ENCODE data around the gene ZNF486.
"Not testable (repeated sequence)": the region's sequence is repeated elsewhere in the genome, so short reads cannot be mapped to it uniquely, and the experiment has no call there.

Gene ZNF486

DNA sequence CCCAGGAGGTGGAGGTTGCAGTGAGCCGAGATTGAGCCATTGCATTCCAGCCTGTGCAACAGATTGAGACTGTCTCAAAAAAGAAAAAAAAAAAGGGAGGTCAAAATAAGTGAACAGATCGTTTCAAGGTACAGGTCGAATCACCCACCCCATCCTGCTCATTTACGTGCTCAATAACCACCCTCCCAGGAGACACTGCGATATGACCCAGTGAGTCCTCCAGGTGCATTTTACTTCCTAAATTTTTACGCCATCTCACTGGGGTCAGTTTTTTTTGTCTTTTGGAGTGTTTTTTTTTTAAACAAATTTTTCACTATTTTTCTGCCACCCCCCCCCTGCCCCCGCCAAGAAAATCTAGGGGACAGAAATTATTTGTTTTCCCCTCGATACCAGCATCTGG lies 68.1 kb downstream of the ZNF486 start:
- no peak for DNase-seq (ENCODE audit: low spot score)

GRCh38 chr19:20237773-20238623 lies 71.0 kb downstream of the ZNF486 start:
- no peak for DNase-seq (ENCODE audit: low spot score)

DNA sequence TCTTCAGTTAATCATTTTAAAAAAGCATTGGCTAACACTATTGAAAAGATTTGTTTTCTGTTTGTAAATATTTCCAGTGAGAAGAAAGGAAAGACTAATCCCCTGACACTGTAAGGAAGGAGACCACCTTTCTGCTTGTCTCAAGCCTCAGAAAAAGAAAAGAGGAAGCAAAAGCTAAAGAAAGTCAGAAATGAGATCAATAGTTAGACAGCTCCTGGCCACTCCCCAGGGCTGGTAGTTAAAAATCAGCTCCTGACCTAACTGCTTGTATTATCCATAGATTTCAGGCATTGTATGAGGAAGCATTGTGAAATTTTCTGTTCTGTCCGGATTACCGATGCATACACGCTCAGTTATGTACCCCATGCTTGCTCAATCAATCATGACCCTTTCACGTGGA lies 76.6 kb downstream of the ZNF486 start:
- DNase-seq (ENCODE audit: low spot score), result no peak

- DNase-seq (ENCODE audit: low spot score), result no peak
These were observed 77.3 kb downstream of the ZNF486 start for GRCh38 chr19:20244356-20244755.

GRCh38 chr19:20245309-20245708 lies 78.3 kb downstream of the ZNF486 start:
- DNase-seq (ENCODE audit: low spot score), result no peak

DNA sequence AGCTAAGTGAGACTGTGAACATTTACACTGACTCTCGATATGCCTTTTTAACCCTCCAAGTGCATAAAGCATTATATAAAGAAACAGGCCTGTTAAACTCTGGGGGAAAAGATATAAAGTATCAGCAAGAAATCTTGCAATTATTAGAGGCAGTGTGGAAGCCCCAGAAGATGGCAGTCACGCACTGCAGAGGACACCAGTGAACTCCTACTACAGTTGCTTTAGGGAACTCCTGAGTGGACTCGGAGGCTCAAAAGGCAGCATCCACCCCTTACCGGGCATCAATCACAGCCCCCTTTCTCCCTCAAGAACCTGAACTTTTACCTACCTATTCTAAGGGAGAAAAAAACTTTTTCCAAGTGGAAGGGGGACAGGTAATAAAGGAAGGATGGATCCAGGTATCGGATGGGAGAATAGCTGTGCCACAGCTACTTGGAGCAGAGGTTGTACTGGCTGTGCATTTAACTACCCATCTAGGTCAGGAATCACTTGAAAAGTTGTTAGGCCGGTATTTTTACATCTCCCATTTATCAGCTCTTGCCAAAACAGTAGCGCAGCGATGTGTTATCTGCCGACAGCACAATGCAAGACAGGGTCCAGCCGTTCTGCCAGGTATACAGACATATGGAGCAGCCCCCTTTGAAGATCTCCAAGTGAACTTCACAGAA lies 80.1 kb downstream of the ZNF486 start:
- no peak for DNase-seq (ENCODE audit: low spot score)

DNA sequence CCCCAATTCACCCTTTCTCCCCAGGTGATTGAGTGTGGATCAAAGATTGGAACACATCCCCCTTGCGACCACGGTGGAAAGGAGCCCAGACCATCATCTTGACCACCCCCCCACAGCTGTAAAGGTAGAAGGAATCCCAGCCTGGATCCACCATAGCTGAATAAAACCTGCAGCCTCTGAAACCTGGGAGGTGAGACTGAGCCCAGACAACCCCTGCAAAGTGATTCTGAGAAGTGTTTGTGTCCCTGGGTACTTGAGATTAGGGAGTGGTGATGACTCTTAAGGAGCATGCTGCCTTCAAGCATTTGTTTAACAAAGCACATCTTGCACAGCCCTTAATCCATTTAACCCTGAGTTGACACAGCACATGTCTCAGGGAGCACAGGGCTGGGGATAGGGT lies 81.2 kb downstream of the ZNF486 start:
- not testable (repeated sequence) for DNase-seq (ENCODE audit: low spot score)
